ENCODE data around the gene RHOU.

GRCh38 chr1:228752675-228753265, 17.5 kb downstream of the RHOU start:
- TF ChIP-seq POLR2A (IDR thresholded peaks at IDR 0.05; ENCODE audit: low read length) (no peak), GATA1 (IDR thresholded peaks at IDR 0.05; ENCODE audit: low read depth, low read length) (no peak)
